ENCODE measurements around the gene FGB. TPM values are rescaled to one million over a fixed set of nuclear protein-coding genes. Genes with fewer than 3 reads are reported as not detected.
A peak's percentile ranks its signal among the peaks of the same experiment; 100 is the strongest.
"Not testable (repeated sequence)": the region's sequence is repeated elsewhere in the genome, so short reads cannot be mapped to it uniquely, and the experiment has no call there.

Gene FGB
- total RNA-seq, 1 experiment from 2014 or later = 1.2 TPM

DNA sequence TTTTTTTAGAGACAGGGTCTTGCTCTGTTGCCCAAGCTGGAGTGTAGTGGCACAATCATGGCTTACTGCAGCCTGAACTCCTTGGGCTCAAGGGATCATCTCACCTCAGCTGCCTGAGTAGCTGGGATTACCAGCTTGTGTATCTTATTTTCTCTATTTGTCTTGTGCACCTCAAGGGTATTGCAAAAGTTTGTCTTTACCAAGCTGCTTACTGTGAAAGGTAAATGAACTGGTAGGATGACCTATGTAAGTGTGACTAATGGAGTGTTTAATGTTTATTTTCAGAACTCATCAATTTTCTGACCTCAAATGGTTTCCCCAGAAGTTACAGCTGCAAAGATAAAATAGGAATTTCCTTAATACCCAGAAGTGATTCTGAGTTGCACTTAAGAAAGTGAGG is 33.0 kb downstream of the FGB start:
- DNase-seq (ENCODE audit: low spot score) = peak; percentile 33

DNA sequence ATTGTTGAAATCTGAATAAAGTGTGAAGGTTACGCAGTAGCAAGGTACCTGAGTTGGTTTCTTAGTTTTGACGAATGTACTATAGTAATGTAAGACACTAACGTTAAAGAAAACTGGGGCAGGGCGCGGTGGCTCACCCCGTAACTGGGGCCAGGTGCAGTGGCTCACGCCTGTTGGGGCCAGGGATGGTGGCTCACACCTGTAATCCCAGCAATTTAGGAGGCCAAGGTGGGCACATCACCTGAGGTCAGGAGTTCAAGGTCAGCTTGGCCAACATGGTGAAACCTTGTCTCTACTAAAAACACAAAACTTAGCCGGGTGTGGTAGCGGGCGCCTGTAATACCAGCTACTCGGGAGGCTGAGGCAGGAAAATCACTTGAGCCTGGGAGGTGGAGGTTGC is 34.5 kb downstream of the FGB start:
- not testable (repeated sequence) for DNase-seq (ENCODE audit: low spot score)

DNA sequence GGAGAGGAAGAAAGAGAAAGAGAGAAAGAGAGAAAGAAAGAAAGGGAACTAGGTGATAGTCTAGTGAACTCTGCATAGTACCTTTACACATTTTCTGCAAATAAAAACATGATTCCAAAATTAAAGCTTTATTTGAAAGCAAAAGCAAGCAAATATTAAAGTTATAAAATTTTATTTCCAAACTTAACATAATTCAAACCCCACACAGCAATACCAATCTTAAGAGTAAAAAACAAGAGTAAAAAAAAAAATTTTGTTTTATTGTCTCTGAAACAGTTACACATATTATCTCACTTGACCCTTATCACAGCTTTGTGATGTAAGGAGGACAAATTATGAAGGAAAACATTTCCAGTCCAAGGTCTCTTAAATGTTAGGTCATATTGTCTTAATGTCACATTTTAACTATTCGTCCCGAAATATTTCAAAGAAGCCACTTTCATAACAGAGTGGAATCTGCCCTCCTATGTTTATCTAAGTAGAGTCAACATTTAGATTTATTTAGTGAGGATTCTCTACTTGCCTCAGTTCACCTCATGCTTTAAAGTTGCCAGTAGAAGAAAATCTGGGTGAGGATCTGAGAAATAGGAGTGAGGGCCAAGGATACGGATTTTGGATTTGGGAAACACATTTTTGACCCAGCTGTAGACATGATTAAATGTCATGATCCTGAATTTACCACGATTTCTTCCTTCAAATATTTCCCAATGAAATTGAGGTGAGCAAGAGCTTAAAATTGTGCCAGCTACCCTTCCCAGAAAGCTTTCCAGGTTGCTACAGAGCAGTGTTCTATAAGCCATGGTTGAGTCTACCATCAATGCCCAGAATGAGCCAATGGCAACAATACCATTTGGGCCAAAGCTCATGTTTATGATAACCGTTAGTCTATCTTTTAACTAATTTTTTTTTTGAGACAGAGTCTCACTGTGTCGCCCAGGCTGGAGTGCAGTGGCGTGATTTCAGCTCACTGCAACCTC is 35.3 kb downstream of the FGB start:
- no peak for DNase-seq (ENCODE audit: low spot score)

GRCh38 chr4:154602404-154603020 is 39.7 kb downstream of the FGB start:
- no peak for DNase-seq (ENCODE audit: low spot score)

DNA sequence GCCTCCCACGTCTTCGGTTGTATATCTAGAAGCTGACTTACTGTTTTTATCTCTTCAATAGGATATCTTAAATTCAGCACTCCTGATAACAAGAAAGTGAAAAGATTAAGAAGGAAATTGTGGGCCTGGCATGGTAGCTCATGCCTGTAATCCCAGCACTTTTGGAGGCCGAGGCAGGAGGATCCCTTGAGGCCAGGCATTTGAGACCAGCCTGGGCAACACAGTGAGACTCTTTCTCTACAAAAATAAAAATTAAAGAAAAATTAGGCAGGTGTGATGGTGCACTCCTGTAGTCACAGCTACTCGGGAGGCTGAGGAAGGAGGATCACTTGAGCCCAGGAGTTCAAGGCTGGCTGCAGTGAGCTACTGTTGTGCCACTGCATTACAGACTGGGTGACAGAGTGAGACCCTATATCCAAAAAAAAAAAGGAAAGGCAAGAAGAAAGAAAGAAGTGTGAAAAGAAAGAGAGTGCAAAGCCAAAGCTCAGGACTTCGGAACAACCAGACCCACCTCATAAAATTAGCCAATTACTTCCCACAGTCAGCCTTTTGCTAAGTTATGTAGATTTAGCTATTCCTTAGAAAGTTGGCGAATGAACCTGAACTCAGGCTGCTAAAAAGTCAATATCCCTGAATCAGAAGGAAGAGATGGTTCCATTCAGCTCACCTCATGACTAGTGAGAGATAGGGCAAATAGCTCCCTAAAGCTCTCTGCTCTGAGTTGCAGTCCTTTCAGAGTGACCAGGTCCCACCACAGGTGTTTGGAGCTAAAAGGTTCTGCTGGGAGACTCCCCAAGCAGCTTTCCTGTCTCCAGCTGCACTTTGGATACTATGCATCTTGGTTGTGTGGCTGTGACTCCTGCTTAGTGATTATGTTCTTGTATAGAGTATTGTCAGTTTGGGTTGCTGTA is 40.5 kb downstream of the FGB start:
- DNase-seq (ENCODE audit: low spot score) = no peak

- no peak for DNase-seq (ENCODE audit: low spot score)
These were observed 41.9 kb downstream of the FGB start for GRCh38 chr4:154604696-154605200.

DNA sequence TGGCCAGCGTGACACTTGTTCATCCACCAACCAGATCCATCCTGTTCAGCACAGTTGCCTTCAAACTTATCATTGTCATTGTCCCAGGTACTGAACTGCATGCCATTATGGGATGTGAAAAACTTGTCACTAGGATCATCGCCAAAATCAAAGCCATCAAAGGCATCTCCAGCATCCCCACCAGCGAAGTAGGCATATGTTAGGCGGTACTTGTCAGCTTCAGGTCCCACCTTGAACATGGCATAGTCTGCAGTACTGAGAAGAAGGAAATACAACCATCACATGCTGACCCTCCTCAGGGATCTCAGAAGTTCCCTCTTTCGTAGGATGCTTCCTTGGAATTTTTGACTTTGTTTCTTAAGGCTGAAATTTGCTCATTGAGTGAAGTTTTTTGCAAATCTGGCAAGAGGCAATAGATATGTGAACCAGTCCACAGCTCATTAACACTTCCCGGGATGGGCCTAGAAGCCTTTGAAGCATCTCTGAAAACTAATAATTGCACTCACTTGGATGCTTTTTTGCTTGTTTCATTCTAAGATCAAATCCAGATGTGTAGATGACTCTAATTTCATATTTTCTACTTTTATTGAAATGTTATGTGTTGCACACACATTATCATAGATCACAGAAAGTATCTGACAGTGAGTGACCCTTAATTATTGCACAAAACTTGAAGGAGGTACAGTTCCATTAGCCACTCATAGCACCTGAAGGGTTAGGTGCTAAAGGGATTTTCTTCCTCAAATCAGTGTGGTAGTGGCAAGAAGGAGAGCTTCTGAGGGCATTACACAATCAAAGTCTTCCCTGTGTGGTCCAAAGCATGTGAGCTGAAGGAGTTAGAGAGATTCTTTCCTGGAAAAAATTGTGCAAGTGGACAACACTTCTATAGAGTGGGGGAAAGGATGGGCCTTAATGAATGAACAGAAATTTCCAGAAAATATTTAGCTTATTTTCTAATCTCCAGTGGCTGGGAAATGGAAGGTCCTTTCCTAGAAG is 44.2 kb downstream of the FGB start:
- DNase-seq (ENCODE audit: low spot score) = no peak

GRCh38 chr4:154608361-154609252 is 45.8 kb downstream of the FGB start:
- DNase-seq (ENCODE audit: low spot score) = no peak

DNA sequence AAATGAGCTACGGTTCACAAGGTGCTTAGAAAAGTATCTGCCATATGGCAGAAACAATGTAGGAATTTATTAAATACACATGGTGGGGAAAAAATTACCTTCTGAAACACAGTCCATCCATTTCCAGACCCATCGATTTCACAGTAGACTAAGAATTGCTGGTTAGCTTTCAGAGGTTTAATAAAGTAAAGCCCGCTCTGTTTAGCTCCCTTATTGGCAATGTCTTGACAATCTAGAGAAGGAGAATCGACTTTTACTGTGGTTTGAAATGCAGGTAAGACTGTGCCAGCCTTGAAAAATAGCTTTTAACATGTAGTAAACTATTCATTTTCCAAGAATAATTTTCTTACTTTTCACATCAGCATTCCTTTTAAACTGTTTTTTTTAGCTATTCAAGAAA is 46.7 kb downstream of the FGB start:
- no peak for DNase-seq (ENCODE audit: low spot score)

GRCh38 chr4:154610582-154610981 is 47.8 kb downstream of the FGB start:
- DNase-seq (ENCODE audit: low spot score) = no peak

DNA sequence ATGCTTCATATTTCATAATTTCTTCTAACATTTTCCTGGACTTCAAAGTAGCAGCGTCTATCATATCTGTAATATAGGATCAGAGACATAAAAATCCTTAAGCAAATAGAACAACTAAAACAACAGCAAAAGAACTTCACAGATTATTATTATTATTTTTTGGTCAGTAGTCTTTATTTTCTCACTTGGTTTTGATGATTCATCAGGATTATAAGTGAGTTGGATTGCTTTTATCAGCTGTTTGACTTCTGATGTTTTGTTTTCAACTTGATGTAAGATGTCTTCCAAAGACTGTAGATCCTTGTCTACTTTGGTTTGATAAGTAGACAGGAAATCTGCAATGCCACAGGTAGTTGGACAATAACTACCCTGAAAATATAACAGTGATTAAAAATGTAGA is 49.0 kb downstream of the FGB start:
- DNase-seq (ENCODE audit: low spot score) = no peak

- no peak for DNase-seq (ENCODE audit: low spot score)
These were observed 49.9 kb downstream of the FGB start, which contains the start of gene FGG for GRCh38 chr4:154612472-154613414. Gene FGG, minus strand, starts transcription at chr4:154612656. Its CDS starts 47 bp downstream, at chr4:154612609.

GRCh38 chr4:154614306-154614705 is 51.5 kb downstream of the FGB start:
- no peak for DNase-seq (ENCODE audit: low spot score)

GRCh38 chr4:154615211-154615610 is 52.4 kb downstream of the FGB start:
- no peak for DNase-seq (ENCODE audit: low spot score)

DNA sequence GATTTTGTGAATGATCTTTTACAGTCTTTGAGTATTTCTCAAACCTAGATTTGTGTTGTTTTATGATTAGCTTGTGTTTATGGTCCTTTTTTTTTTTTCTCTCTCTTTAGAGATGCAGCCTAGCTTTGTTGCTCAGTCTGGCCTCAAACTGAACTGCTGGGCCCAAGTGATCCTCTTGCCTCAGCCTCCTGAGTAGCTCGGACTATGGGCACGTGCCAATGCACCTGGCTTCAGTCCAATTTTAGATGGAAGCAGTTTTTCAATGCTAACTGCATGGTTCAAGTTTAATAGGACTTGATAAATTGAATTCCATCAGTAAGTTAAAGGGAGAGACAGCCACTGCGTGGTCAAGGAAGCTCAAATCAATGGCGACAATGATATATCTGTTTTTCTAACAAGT is 53.5 kb downstream of the FGB start:
- DNase-seq (ENCODE audit: low spot score) = no peak

- DNase-seq (ENCODE audit: low spot score) = no peak
These were observed 53.9 kb downstream of the FGB start for GRCh38 chr4:154616731-154617130.

DNA sequence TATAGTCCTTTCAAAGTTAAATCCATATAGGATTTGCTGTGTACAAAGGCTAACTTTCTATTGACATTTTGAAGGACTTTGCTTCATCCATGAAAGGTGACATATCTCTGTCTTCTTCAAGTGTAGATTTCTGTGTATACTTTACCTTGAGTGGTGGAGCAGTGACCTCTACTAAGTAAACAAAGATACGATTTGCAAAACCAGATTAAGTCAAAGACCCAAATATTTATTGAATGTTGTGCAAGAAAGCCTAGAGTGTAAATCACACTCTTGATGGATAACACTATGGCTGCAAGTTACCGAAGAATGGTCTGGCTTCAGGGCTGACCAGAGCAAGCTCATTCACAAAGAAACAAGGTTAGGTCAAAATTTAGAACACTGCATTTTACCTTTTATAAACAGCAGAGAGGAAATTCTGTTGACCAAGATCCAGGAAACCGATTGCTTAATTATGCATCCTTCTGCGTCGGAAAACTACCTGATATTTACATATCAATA is 55.1 kb downstream of the FGB start:
- no peak for DNase-seq (ENCODE audit: low spot score)

- peak; percentile 20 for DNase-seq (ENCODE audit: low spot score)
These were observed 56.0 kb downstream of the FGB start for GRCh38 chr4:154618708-154619315.

All from H4 (cell line).